Lung (tissue), 13 donors: ENCODE measurements around the gene ZBTB8OS. TPM values are rescaled to one million over a fixed set of nuclear protein-coding genes. Genes with fewer than 3 reads are reported as not detected.

Source experiments
- ATAC-seq: fragments of 200-7000 bp; cut with Tn5 transposase; one replicate; pipeline ENCODE4 v1.9.1; 2020; ENCODE audit warnings: moderate number of reproducible peaks; ENCODE audit not compliant: insufficient read depth, low FRiP score
- DNase-seq, 3 donors: peaks; one replicate each; pipeline ENCODE4 v3.0.0-alpha.2; 2013 to 2017
- H3K27ac ChIP-seq, 2 donors: one replicate each; pipeline ENCODE4 v1.5.1; 2013; ENCODE audit warnings: mild to moderate bottlenecking in 2 of 2, moderate library complexity in 2 of 2, control low read depth in 1 of 2, inconsistent platforms in 1 of 2, low read depth in 1 of 2, low read length in 1 of 2
- H3K27me3 ChIP-seq, 3 donors: one replicate each; pipeline ENCODE4 v1.5.1; 2013; ENCODE audit warnings: low read length in 2 of 3; ENCODE audit not compliant: control insufficient read depth in 3 of 3, insufficient read depth in 3 of 3
- H3K36me3 ChIP-seq, 4 donors: one replicate each; pipeline ENCODE4 v1.5.1; 2013; ENCODE audit warnings: low read length in 4 of 4, mild to moderate bottlenecking in 1 of 4, moderate library complexity in 1 of 4; ENCODE audit not compliant: control insufficient read depth in 4 of 4, insufficient read depth in 4 of 4
- H3K4me1 ChIP-seq, 5 donors: one replicate each; pipeline ENCODE4 v1.5.1; 2013; ENCODE audit warnings: low read length in 5 of 5, mild to moderate bottlenecking in 2 of 5, moderate library complexity in 1 of 5; ENCODE audit not compliant: control insufficient read depth in 5 of 5, insufficient read depth in 5 of 5
- H3K4me3 ChIP-seq: one replicate; pipeline ENCODE4 v1.5.1; 2013; ENCODE audit warnings: mild to moderate bottlenecking, control low read depth, moderate library complexity
- H3K9ac ChIP-seq, 2 donors: one replicate each; pipeline ENCODE4 v1.5.1; 2013; ENCODE audit warnings: low read length in 2 of 2, control low read depth in 1 of 2; ENCODE audit not compliant: insufficient read depth in 1 of 2
- H3K9me3 ChIP-seq, 4 donors: one replicate each; pipeline ENCODE4 v1.5.1; 2013; ENCODE audit warnings: low read length in 3 of 4, mild to moderate bottlenecking in 1 of 4, moderate library complexity in 1 of 4; ENCODE audit not compliant: control insufficient read depth in 4 of 4, insufficient read depth in 3 of 4
- CTCF ChIP-seq: IDR thresholded peaks from 2 replicates; pipeline ENCODE4 v1.5.1; 2012; ENCODE audit warnings: mild to moderate bottlenecking; ENCODE audit errors: control extremely low read depth, extremely low read depth
- WGBS, 2 donors: extraction: QIAGEN DNeasy Blood & Tissue Kit; methylation state at CpG; one replicate each; pipeline ENCODE4 v1.1.7; 2013; 5-methylcytosine and 5-hydroxymethylcytosine counted together
- polyA plus RNA-seq, 2 donors: library from polyadenylated mRNA; stranded (reverse); fragments of 200-250 nt; gene quantifications; one replicate each; pipeline ENCODE4 v1.2.1, GENCODE V29; 2013
- small RNA-seq: library from RNA; depleted of rRNA; stranded (forward); fragments of <200 nt; gene quantifications from one replicate; pipeline ENCODE3, GENCODE V24; 2014; ENCODE audit warnings: low replicate concordance
- total RNA-seq, 2 donors: library from RNA; depleted of rRNA in 1 of 2; stranded (reverse); fragments of >200 nt in 1 of 2; gene quantifications; one replicate each; pipeline ENCODE4 v1.2.1, GENCODE V29; 2014 to 2021
- donor health status: control.
- donor health status: control.
- donor health status: Bipolar disorder and iron deficiency.
- donor health status: healthy.
- donor health status: DM: yes; HTN: yes; CAD: no.

Gene ZBTB8OS
- total and polyA plus RNA-seq, 4 donors: 26.7 to 86.1 (median 46.3) TPM

- ATAC-seq (no peak), DNase-seq (no peak)
- 96 to 98% methylated on average over 9 of the region's 9 CpGs for WGBS, 2 donors
- Histone ChIP-seq H3K9me3 (no peaks in the 10 kb centered on the region), H3K4me3 (no peak overlapping the region), H3K9ac (no peak overlapping the region), H3K27me3 (no peaks in the 10 kb centered on the region), H3K27ac (no peak overlapping the region), H3K4me1 (no peaks in the 10 kb centered on the region), H3K36me3 (peaks cover 0 to 19% (median 4%) of the 10 kb centered on the region in 4 donors)
- no peak for TF ChIP-seq CTCF
Observed at GRCh38 chr1:32592943-32593342, 57.4 kb downstream of the ZBTB8OS start.

DNA sequence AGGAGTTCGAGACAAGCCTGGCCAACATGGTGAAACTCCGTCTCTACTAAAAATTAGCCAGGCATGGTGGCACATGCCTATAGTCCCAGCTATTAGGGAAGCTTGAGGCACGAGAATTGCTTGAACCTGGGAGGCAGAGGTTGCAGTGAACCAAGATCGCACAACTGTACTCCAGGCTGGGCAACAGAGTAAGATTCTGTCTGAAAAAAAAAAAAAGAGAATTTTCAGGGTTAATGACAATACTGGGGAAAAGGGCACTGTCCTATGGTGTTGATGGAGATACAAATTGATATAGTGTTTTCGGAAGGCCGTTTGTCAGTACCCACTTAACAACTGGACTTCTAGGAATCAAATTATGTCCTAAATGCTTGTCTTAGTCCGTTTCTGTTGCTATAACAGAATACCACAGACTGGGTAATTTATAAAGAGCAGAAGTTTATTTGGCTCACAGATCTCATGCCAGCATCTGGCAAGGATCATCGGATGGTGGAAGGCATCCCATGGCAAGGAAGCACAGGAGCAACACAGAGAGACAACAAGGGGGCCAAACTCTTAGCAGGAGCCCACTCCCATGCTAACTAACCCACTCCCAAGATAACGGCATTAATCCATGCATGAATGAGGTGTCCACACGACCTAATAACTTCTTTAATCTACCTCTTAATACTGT, 69.9 kb downstream of the ZBTB8OS start:
- H3K4me3 ChIP-seq: no peak overlapping the region
- no peaks in the 10 kb centered on the region for H3K9me3 ChIP-seq
- H3K36me3 ChIP-seq: no peaks in the 10 kb centered on the region
- DNase-seq: no peak
- no peak for TF ChIP-seq CTCF
- no peak for ATAC-seq
- no peak overlapping the region for H3K27ac ChIP-seq
- H3K9ac ChIP-seq: no peak overlapping the region
- no peaks in the 10 kb centered on the region for H3K4me1 ChIP-seq
- 90 to 93% methylated on average over 10 of the region's 10 CpGs for WGBS, 2 donors
- H3K27me3 ChIP-seq: no peaks in the 10 kb centered on the region

Small RNA genes lying within 50 kb of the gene (small RNA-seq; reads per million reads assigned to genes)
- gene RF00019: not detected

Other genes starting within 250 kb of the ZBTB8OS start
- under 1 TPM; 0.03 to 0.09 TPM for gene ZBTB8B, start 185.5 kb downstream of the ZBTB8OS start, total RNA-seq
- under 1 TPM; under 0.01 to 0.02 TPM for gene ZBTB8B, start 185.5 kb downstream of the ZBTB8OS start, polyA plus RNA-seq
- 10 to 100 TPM in 1 of 2 donors, 1 to 10 TPM in 1; 8.4 to 13.9 TPM for gene ZBTB8A, start 111.1 kb downstream of the ZBTB8OS start, total RNA-seq
- 1 to 10 TPM; 2.7 to 2.9 TPM for gene ZBTB8A, start 111.1 kb downstream of the ZBTB8OS start, polyA plus RNA-seq
- 100 to 1,000 TPM; 151 to 205 TPM for gene RBBP4, start 658 bp upstream of the ZBTB8OS start, total RNA-seq
- 10 to 100 TPM; 37.7 to 63.5 TPM for gene RBBP4, start 658 bp upstream of the ZBTB8OS start, polyA plus RNA-seq
- gene SYNC, start 52.2 kb upstream of the ZBTB8OS start, total RNA-seq: 10 to 100 TPM in 1 of 2 donors, 1 to 10 TPM in 1; 6.0 to 15.4 TPM
- 1 to 10 TPM; 2.0 to 5.4 TPM for gene SYNC, start 52.2 kb upstream of the ZBTB8OS start, polyA plus RNA-seq
- gene YARS1, start 166.8 kb upstream of the ZBTB8OS start, total RNA-seq: 100 to 1,000 TPM in 1 of 2 donors, 10 to 100 TPM in 1; 61.2 to 151 TPM
- 10 to 100 TPM; 68.5 to 87.1 TPM for gene YARS1, start 166.8 kb upstream of the ZBTB8OS start, polyA plus RNA-seq
- gene S100PBP, start 167.1 kb upstream of the ZBTB8OS start, total RNA-seq: 10 to 100 TPM; 28.8 to 56.6 TPM
- gene S100PBP, start 167.1 kb upstream of the ZBTB8OS start, polyA plus RNA-seq: 10 to 100 TPM in 1 of 2 donors, 1 to 10 TPM in 1; 7.4 to 13.1 TPM
- 1 to 10 TPM in 1 of 2 donors, under 1 TPM in 1; 0.18 to 5.3 TPM for gene FNDC5, start 220.4 kb upstream of the ZBTB8OS start, total RNA-seq
- gene FNDC5, start 220.4 kb upstream of the ZBTB8OS start, polyA plus RNA-seq: under 1 TPM; 0.10 to 0.31 TPM
- 1 to 10 TPM in 1 of 2 donors, under 1 TPM in 1; 0.40 to 1.3 TPM for gene HPCA, start 235.9 kb upstream of the ZBTB8OS start, total RNA-seq
- under 1 TPM in 1 of 2 donors, not detected in 1; 0.19 TPM for gene HPCA, start 235.9 kb upstream of the ZBTB8OS start, polyA plus RNA-seq